Cardiac muscle cell (in vitro differentiated cells and primary cell): Measurements from ENCODE around the gene ZMYM4. TPM values are rescaled to one million over a fixed set of nuclear protein-coding genes. Genes with fewer than 3 reads are reported as not detected.

ENCODE experiments used
- DNase-seq, 2 donors: peaks; one replicate each; pipeline versions ENCODE4 v3.0.0 to v3.0.0-alpha.2; 2010 to 2017; ENCODE audit warnings: low read depth in 1 of 2, low spot score in 1 of 2
- H3K27ac ChIP-seq: fragments of 200-600 bp; sonication (generic); 2 replicates; pipeline ENCODE4 v1.5.1; 2016
- H3K27me3 ChIP-seq: fragments of 200-600 bp; sonication (generic); 2 replicates; pipeline ENCODE4 v1.6.0; 2016; ENCODE audit warnings: control low read depth
- H3K36me3 ChIP-seq: fragments of 200-600 bp; sonication (generic); 2 replicates; pipeline ENCODE4 v1.5.1; 2016; ENCODE audit warnings: control low read depth
- H3K4me1 ChIP-seq: fragments of 200-600 bp; sonication (generic); 2 replicates; pipeline ENCODE4 v1.8.1; 2017; ENCODE audit warnings: low read depth, mild to moderate bottlenecking, mixed run types
- H3K4me3 ChIP-seq: fragments of 200-600 bp; sonication (generic); 2 replicates; pipeline ENCODE4 v1.5.1; 2016; ENCODE audit warnings: mild to moderate bottlenecking
- H3K9me3 ChIP-seq: fragments of 200-600 bp; sonication (generic); 2 replicates; pipeline ENCODE4 v1.5.1; 2017; ENCODE audit warnings: low read depth, mild to moderate bottlenecking, control low read depth
- polyA plus RNA-seq: library from polyadenylated mRNA; unstranded; fragments of >200 nt; fragmentation: Nextera tagmentation; extraction: Ambion mirVana; gene quantifications from 2 replicates; pipeline ENCODE4 v1.2.1, GENCODE V29; 2016
- total RNA-seq: library from RNA; depleted of rRNA; stranded (reverse); fragments of >200 nt; gene quantifications from 2 replicates; pipeline ENCODE4 v1.2.3, GENCODE V29; 2016
- TF ChIP-seq, protein P1 (sequence below): IDR thresholded peaks from 2 replicates; pipeline ENCODE4 v1.5.1; 2012; ENCODE audit warnings: low read depth, mild to moderate bottlenecking, low read length

Gene ZMYM4
- total and polyA plus RNA-seq, 2 experiments from 2014 or later: 27.9 to 34.8 TPM

DNA sequence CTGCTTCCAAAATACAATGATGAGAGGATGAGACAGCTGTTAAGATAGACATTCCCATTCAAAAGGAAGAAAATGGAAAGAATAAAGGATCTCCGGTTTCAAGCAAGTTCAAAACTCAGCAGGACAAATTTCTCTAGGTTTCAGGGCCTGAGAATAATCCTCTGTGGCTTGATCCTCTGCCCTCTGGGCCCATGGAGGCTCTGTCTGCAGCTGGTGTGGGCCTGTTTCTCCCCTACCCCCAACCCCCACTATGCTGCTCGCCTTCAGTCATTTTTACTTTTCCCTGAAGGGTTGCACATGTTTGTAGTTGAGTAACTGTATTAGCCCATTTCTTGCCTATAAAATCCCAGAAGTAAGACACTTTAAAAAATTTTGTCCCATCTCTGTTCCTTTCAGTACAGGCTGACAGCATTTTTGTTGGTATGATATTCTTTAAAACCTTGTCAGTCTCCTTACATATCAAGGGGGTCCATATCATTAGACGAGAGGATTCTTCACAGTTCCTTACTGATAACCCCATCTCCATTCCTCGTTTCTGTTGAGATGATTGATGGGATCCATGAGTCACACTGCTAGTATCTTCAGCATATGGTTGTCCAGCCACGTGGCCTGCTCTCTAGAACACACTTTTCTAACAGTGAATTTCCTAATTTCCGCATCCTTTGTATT lies 10.5 kb downstream of the ZMYM4 start:
- DNase-seq: peak in 1 of 2 donors; percentile 65

DNA sequence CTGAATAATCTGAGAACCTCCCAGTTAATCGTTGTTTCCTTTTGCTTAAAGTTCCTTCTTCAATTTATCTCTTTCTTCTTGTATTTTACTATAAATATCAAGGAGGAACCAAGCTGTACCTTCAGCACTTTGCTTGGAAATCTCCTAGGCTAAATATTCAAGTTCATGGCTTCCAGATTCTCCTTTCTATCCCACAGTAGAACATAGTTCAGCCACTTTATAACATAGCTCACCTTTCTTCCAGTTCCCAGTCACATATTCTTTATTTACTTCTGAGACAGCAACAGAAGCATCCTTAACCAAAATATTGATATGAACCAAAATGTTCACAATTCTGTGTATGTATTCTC lies 11.0 kb downstream of the ZMYM4 start:
- Histone ChIP-seq H3K36me3 (no peaks in the 10 kb centered on the region), H3K4me3 (no peak overlapping the region), H3K9me3 (no peaks in the 10 kb centered on the region), H3K27me3 (no peaks in the 10 kb centered on the region), H3K27ac (no peak overlapping the region), H3K4me1 (no peaks in the 10 kb centered on the region)
- no peak for DNase-seq
- TF ChIP-seq, protein P1, sequence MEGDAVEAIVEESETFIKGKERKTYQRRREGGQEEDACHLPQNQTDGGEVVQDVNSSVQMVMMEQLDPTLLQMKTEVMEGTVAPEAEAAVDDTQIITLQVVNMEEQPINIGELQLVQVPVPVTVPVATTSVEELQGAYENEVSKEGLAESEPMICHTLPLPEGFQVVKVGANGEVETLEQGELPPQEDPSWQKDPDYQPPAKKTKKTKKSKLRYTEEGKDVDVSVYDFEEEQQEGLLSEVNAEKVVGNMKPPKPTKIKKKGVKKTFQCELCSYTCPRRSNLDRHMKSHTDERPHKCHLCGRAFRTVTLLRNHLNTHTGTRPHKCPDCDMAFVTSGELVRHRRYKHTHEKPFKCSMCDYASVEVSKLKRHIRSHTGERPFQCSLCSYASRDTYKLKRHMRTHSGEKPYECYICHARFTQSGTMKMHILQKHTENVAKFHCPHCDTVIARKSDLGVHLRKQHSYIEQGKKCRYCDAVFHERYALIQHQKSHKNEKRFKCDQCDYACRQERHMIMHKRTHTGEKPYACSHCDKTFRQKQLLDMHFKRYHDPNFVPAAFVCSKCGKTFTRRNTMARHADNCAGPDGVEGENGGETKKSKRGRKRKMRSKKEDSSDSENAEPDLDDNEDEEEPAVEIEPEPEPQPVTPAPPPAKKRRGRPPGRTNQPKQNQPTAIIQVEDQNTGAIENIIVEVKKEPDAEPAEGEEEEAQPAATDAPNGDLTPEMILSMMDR: no peak

More for the DNA sequence above, 10.5 kb downstream of the ZMYM4 start:
- Histone ChIP-seq H3K27ac (no peak overlapping the region), H3K4me1 (no peaks in the 10 kb centered on the region), H3K4me3 (no peak overlapping the region), H3K27me3 (no peaks in the 10 kb centered on the region), H3K9me3 (no peaks in the 10 kb centered on the region), H3K36me3 (no peaks in the 10 kb centered on the region)
- TF ChIP-seq, protein P1: no peak

DNA sequence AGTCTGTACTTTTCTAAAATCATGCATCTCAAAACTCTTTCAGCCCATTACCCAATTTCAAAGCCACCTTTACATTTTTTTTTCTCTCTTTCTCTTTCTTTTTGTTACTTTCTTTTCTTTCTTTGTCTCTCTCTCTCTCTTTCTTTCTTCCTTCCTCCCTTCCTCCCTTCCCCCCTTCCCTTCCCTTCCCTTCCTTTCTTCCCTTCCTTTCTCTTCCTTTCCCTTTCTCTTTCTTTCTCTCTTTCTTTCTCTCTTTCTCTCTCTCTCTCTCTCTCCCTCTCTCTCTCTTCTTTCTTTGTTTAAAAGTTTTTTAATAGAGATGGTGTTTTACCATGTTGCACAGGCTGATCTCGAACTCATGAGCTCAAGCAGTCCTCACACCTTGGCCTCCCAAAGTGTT lies 11.5 kb downstream of the ZMYM4 start:
- TF ChIP-seq, protein P1: no peak
- Histone ChIP-seq H3K9me3 (no peaks in the 10 kb centered on the region), H3K4me1 (no peaks in the 10 kb centered on the region), H3K36me3 (no peaks in the 10 kb centered on the region), H3K4me3 (no peak overlapping the region), H3K27ac (no peak overlapping the region), H3K27me3 (no peaks in the 10 kb centered on the region)
- DNase-seq: no peak

DNA sequence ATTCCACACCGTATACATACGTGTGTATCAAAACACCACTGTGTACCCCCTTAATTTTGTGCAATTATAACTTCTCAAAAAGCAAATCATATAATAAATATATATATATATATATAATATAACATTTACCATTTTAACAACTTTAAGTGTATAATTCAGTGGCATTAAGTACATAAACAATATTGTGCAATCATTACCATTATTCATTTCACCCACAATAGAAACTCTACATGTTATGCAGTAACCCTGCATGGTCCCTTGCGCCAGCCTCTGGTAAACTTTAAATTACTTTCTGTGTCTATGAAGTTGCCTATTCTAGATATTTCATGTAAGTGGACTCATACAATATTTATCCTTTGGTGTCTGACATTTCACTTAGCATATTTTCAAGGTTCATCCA lies 13.1 kb downstream of the ZMYM4 start:
- no peak for DNase-seq
- Histone ChIP-seq H3K4me3 (no peak overlapping the region), H3K36me3 (no peaks in the 10 kb centered on the region), H3K4me1 (no peaks in the 10 kb centered on the region), H3K27me3 (no peaks in the 10 kb centered on the region), H3K27ac (no peak overlapping the region), H3K9me3 (no peaks in the 10 kb centered on the region)
- TF ChIP-seq, protein P1: no peak

DNA sequence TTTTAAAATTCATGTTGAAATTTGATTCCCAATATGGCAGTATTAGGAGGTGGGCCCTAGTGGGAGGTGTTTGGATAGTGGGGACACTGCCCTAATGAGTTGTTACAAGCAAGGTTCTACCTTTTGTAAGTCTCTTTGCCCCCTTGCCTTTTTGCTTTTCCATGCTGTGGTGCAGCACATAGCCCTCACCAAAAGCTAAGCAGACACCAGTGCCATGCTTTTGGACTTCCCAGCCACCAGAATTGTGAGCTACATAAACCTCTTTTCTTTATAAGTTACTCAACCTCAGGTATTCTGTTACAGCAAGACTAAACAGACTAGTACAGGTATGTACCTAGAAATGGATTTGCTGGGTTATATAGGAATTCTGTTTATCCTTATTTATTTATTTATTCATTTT lies 13.7 kb downstream of the ZMYM4 start:
- Histone ChIP-seq H3K27ac (no peak overlapping the region), H3K4me3 (no peak overlapping the region), H3K9me3 (no peaks in the 10 kb centered on the region), H3K27me3 (no peaks in the 10 kb centered on the region), H3K4me1 (no peaks in the 10 kb centered on the region), H3K36me3 (no peaks in the 10 kb centered on the region)
- TF ChIP-seq, protein P1: no peak
- no peak for DNase-seq
